ENCODE measurements around the gene IL17B. TPM values are rescaled to one million over a fixed set of nuclear protein-coding genes. Genes with fewer than 3 reads are reported as not detected.

IL17B gene
- polyA plus RNA-seq, 1 donor = 297 TPM

GRCh38 chr5:149414405-149415065 is 35.4 kb upstream of the IL17B start:
- DNase-seq = no peak

GRCh38 chr5:149413477-149414210 is 34.6 kb upstream of the IL17B start:
- DNase-seq = no peak

- DNase-seq = no peak
Measured at GRCh38 chr5:149412783-149413476, 33.8 kb upstream of the IL17B start.

- no peak for DNase-seq
Measured at GRCh38 chr5:149411738-149412519, 32.8 kb upstream of the IL17B start.

GRCh38 chr5:149410721-149411432 is 31.8 kb upstream of the IL17B start:
- no peak for DNase-seq

GRCh38 chr5:149410071-149410470 is 31.0 kb upstream of the IL17B start:
- DNase-seq = no peak

- no peak for DNase-seq
Measured at GRCh38 chr5:149409268-149409948, 30.3 kb upstream of the IL17B start.

- DNase-seq = no peak
Measured at GRCh38 chr5:149408252-149409099, 29.4 kb upstream of the IL17B start.

GRCh38 chr5:149407323-149408251 is 28.5 kb upstream of the IL17B start:
- no peak for DNase-seq

GRCh38 chr5:149406979-149407306 is 27.9 kb upstream of the IL17B start:
- no peak for DNase-seq

GRCh38 chr5:149406203-149406978 is 27.3 kb upstream of the IL17B start:
- peak; percentile 72 for DNase-seq

GRCh38 chr5:149405550-149406202 is 26.6 kb upstream of the IL17B start:
- DNase-seq = no peak

- DNase-seq = no peak
Measured at GRCh38 chr5:149404746-149405549, 25.9 kb upstream of the IL17B start.

GRCh38 chr5:149403923-149404745 is 25.0 kb upstream of the IL17B start:
- DNase-seq = no peak

GRCh38 chr5:149402291-149402690 is 23.2 kb upstream of the IL17B start:
- DNase-seq = no peak

- no peak for DNase-seq
Measured at GRCh38 chr5:149401051-149401450, 22.0 kb upstream of the IL17B start.
